ENCODE results near the gene GALNT11.
"Not testable (repeated sequence)": the region's sequence is repeated elsewhere in the genome, so short reads cannot be mapped to it uniquely, and the experiment has no call there.

The GALNT11 gene

GRCh38 chr7:152027491-152028365 lies 2.3 kb downstream of the GALNT11 start:
- DNase-seq (ENCODE audit: low read depth in 1 of 2, low spot score in 1 of 2), result not testable (repeated sequence)

DNA sequence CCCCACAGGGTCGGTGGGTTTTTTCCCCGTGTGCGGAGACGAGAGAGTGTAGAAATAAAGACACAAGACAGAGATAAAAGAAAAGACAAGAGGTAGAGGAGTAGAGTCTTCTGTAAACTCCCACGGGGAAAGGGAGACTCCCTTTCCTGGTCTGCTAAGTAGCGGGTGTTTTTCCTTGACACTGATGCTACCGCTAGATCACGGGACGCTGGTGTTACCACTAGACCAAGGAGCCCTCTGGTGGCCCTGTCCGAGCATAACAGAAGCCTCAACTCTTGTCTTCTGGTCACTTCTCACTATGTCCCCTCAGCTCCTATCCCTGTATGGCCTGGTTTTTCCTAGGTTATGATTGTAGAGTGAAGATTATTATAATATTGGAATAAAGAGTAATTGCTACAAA lies 4.6 kb downstream of the GALNT11 start:
- DNase-seq (ENCODE audit: low read depth in 1 of 2, low spot score in 1 of 2), result not testable (repeated sequence)

- DNase-seq (ENCODE audit: low read depth in 1 of 2, low spot score in 1 of 2), result not testable (repeated sequence)
These were observed 5.2 kb downstream of the GALNT11 start for GRCh38 chr7:152030639-152031038.

GRCh38 chr7:152035817-152036216 lies 10.3 kb downstream of the GALNT11 start:
- no peak for DNase-seq (ENCODE audit: low read depth in 1 of 2, low spot score in 1 of 2)

DNA sequence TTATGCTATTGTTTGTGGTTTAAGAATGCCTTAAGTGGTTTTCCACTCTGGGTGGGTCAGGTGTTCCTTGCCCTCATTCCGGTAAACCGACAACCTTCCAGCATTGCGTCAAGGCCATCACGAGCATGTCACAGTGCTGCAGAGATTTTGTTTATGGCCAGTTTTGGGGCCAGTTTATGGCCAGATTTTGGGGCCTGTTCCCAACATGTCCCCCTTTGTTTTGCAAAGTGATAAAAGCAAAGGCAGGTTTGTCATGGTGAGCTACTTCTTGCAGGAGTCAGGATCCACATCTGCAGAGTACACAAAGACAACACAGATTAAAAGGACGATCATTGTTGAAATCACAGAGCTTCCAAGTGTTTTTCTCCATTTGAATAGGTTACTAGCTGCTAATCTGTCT lies 12.9 kb downstream of the GALNT11 start:
- DNase-seq (ENCODE audit: low read depth in 1 of 2, low spot score in 1 of 2), result not testable (repeated sequence)

- not testable (repeated sequence) for DNase-seq (ENCODE audit: low read depth in 1 of 2, low spot score in 1 of 2)
These were observed 17.6 kb downstream of the GALNT11 start for GRCh38 chr7:152043086-152043485.

DNA sequence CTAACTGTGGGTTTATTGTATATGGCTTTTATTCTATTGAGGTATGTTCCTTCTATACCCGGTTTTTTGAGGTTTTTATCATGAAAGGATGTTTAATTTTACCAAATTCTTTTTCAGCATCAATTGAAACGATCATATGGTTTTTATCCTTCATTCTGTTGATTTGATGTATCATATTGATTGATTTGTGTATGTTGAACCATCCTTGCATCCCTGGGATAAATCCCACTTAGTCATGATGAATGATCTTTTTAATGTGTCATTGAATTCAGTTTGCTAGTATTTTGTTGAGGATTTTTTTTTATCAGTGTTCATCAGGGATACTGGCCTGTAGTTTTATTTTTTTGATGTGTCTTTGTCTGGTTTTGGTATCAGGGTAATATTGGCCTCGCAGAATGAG lies 19.4 kb downstream of the GALNT11 start:
- not testable (repeated sequence) for DNase-seq (ENCODE audit: low read depth in 1 of 2, low spot score in 1 of 2)

- DNase-seq (ENCODE audit: low read depth in 1 of 2, low spot score in 1 of 2), result no peak
These were observed 21.1 kb downstream of the GALNT11 start for GRCh38 chr7:152046531-152046930.

DNA sequence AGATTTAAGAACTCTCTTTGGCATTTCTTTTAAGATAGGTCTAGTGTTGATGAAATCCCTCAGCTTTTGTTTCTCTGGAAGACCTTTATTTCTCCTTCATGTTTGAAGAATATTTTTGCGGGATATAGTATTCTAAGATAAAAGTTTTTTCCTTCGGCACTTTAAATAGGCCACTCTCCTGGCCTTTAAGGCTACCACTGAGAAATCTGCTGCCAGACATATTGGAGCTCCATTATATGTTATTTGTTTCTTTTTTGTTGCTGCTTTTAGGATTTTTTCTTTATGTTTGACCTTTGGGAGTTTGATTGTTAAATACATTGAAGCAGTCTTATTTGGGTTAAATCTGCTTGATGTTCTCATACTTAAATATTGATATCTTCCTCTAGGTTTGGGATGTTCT lies 22.6 kb downstream of the GALNT11 start:
- DNase-seq (ENCODE audit: low read depth in 1 of 2, low spot score in 1 of 2), result no peak

GRCh38 chr7:152050547-152050971 lies 25.1 kb downstream of the GALNT11 start:
- DNase-seq (ENCODE audit: low read depth in 1 of 2, low spot score in 1 of 2), result no peak

DNA sequence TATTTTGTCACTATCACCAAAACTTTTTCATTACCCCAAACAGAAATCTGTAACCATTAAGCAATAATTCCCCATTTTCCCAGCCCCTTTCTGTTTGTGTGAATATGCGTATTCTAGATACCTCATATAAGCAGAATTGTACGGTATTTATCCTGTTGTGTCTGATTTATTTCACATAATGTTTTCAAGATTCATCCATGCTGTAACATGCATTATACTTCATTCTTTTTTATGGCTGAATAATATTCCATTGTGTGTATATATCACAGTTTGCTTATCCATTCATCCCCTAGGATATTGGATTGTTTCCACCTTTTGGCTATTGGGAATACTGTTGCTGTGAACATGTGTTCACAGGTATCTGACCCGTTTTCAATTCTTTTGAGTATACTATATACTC lies 26.5 kb downstream of the GALNT11 start:
- no peak for DNase-seq (ENCODE audit: low read depth in 1 of 2, low spot score in 1 of 2)

DNA sequence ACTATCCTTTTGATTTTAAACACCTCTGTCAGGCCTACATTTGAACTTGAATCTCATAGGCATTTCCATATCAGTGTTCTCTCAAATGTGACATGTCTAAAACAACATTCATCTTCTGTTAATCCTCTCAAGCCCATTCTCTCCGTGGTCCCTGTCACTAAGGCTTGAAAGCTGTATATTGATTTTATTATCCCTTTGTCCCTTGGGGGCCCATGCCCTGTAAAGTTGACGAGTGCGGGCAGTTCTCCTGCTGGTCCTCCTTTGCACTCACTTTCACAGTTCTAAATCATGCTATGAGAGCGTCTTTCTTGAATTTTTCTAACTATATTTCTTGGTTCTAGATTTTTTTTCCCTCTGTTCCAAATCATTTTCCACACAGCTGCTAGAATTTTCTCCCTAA lies 27.3 kb downstream of the GALNT11 start:
- DNase-seq (ENCODE audit: low read depth in 1 of 2, low spot score in 1 of 2), result no peak

GRCh38 chr7:152054367-152055230 lies 29.1 kb downstream of the GALNT11 start:
- DNase-seq (ENCODE audit: low read depth in 1 of 2, low spot score in 1 of 2), result no peak

DNA sequence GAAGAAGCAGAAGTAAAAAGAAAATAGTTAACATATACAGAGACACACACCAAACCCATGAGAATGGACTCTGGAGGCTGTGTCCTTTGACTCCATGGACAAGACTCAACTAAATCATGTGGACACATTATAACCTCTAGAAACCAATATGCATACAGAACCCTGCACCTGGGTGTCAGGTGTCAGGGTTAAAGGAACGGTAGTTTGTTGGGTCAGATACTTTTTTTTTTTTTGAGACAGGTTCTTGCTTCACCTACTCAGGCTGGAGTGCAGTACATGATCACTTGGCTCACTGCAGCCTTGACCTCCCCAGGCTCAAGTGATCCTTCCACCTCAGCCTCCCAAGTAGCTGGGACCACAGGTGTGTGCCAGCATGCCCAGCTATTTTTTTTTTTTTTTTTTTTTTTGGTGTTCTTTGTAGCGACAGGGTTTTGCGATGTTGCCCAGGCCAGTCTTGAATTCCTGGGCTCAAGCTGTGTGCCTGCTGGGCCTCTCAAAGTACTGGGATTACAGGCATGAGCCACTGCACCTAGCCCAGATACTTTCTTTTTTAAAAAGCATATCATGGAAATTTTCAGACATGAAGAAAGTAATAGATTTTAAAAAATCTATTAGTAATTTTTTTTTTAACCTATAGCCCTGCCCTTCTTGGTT lies 31.3 kb downstream of the GALNT11 start:
- no peak for DNase-seq (ENCODE audit: low read depth in 1 of 2, low spot score in 1 of 2)

DNA sequence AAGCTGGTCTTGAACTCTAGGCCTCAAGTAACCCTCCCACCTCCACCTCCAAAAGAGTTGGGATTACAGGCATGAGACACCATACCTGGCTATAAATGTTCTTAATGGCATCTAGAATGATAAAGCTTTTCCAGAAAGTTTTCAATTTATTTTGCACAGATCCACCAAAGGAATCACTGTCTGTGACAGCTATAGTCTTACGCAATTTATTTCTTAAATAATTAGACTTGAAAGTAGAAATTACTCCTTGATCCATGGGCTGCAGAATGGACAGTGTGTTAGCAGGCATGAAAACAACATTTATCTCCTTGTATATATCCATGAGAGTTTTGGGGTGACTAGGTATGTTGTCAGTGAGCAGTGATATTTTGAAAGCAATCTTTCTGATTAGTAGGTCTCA lies 33.8 kb downstream of the GALNT11 start:
- no peak for DNase-seq (ENCODE audit: low read depth in 1 of 2, low spot score in 1 of 2)

GRCh38 chr7:152061086-152061485 lies 35.6 kb downstream of the GALNT11 start:
- not testable (repeated sequence) for DNase-seq (ENCODE audit: low read depth in 1 of 2, low spot score in 1 of 2)

GRCh38 chr7:152063192-152063591 lies 37.7 kb downstream of the GALNT11 start:
- DNase-seq (ENCODE audit: low read depth in 1 of 2, low spot score in 1 of 2), result not testable (repeated sequence)

DNA sequence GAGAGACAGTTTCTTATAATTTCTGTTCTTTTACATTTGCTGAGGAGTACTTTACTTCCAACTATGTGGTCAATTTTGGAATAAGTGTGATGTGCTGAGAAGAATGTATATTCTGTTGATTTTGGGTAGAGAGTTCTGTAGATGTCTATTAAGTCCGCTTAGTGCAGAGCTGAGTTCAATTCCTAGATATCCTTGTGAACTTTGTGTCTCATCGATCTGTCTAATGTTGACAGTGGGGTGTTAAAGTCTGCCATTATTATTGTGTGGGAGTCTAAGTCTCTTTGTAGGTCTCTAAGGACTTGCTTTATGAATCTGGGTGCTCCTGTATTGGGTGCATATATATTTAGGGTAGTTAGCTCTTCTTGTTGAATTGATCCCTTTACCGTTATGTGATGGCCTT lies 38.3 kb downstream of the GALNT11 start:
- not testable (repeated sequence) for DNase-seq (ENCODE audit: low read depth in 1 of 2, low spot score in 1 of 2)

DNA sequence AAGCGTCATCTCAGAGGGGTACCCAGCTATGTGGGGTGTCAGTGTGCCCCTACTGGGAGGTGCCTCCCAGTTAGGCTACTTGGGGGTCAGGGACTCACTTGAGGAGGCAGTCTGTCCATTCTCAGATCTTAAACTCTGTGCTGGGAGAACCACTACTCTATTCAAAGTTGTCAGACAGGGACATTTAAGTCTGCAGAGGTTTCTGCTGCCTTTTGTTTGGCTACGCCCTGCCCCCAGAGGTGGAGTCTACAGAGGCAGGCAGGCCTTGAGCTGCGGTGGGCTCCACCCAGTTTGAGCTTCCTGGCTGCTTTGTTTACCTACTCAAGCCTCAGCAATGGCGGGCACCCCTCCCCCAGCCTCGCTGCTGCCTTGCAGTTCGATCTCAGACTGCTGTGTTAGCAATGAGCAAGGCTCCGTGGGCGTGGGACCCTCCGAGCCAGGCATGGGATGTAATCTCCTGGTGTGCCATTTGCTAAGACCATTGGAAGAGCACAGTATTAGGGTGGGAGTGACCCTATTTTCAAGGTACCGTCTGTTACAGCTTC lies 40.4 kb downstream of the GALNT11 start:
- DNase-seq (ENCODE audit: low read depth in 1 of 2, low spot score in 1 of 2), result not testable (repeated sequence)

DNA sequence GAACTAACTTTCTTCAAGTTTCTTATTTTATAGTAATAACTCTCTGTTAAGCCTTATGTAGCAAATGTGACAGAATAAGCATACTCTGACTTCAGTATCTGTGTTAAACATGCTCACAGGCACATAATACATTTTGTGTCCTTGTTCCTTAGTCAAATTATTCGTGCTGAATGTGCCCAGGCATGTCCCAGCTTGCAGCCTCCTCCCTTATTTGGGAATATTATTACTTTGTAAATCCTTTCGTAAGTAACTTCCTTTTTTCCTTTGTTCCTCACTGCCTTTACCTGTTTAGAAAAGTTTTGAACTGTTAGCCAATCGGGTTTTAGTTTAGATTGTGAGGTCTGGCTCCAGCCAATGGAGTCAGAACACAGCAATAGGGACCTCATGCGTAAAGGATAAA lies 46.9 kb downstream of the GALNT11 start:
- DNase-seq (ENCODE audit: low read depth in 1 of 2, low spot score in 1 of 2), result no peak

DNA sequence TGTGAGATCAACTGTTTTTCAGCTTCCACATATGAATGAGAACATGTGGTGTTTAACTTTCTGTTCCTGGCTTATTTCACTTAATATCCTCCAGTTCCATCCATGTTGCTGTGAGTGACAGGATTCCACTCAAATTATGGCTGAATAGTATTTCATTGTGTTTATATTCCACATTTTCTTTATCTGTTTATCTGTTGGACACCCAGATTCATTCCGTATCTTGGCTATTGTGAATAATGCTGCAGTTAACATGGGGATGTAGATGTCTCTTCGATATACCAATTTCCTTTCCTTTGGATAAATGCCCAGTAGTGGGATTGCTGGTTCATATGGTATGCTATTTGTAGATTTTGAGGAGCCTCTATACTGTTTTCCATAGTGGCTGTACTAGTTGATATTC lies 47.9 kb downstream of the GALNT11 start:
- DNase-seq (ENCODE audit: low read depth in 1 of 2, low spot score in 1 of 2), result no peak
